ENCODE data around the gene RNF32. TPM values are rescaled to one million over a fixed set of nuclear protein-coding genes. Genes with fewer than 3 reads are reported as not detected.

The RNF32 gene
- total and polyA plus RNA-seq, 5 donors from 2014 or later = 0.81 to 5.4 (median 1.6) TPM

- DNase-seq = no peak
- H3K27me3 Mint-ChIP-seq = peaks cover 4% of the 10 kb centered on the region
- no peaks in the 10 kb centered on the region for H3K36me3 Mint-ChIP-seq
- H3K4me3 Mint-ChIP-seq = no peak overlapping the region
- Histone ChIP-seq H3K36me3 (ENCODE audit: control insufficient read depth, insufficient read depth, low read length) (no peaks in the 10 kb centered on the region), H3K27ac (ENCODE audit: insufficient read depth, low read length, poor library complexity, severe bottlenecking) (no peak overlapping the region), H3K27me3 (ENCODE audit: control insufficient read depth, insufficient read depth, low read length) (no peaks in the 10 kb centered on the region), H3K9me3 (ENCODE audit: control insufficient read depth in 2 of 2, low read length in 2 of 2) (no peaks in the 10 kb centered on the region), H3K4me3 (ENCODE audit: low read depth, low read length) (no peak overlapping the region), H3K4me1 (ENCODE audit: control insufficient read depth, insufficient read depth, low read length, poor library complexity, severe bottlenecking) (no peaks in the 10 kb centered on the region)
- no peaks in the 10 kb centered on the region for H3K4me1 Mint-ChIP-seq
- peaks cover 0 to 9% (median 0%) of the 10 kb centered on the region in 7 donors for H3K9me3 Mint-ChIP-seq
- H3K27ac Mint-ChIP-seq = no peak overlapping the region
- no peak for ATAC-seq (ENCODE audit: low read depth in 2 of 2)
Observed at GRCh38 chr7:156655251-156655650, 14.7 kb downstream of the RNF32 start.

- Mint-ChIP-seq H3K36me3 (no peaks in the 10 kb centered on the region), H3K27ac (no peak overlapping the region), H3K9me3 (peaks cover 0 to 9% (median 0%) of the 10 kb centered on the region in 7 donors), H3K4me1 (no peaks in the 10 kb centered on the region), H3K4me3 (no peak overlapping the region), H3K27me3 (peaks cover 4% of the 10 kb centered on the region)
- H3K4me1 ChIP-seq (ENCODE audit: control insufficient read depth, insufficient read depth, low read length, poor library complexity, severe bottlenecking) = no peaks in the 10 kb centered on the region
- no peaks in the 10 kb centered on the region for H3K36me3 ChIP-seq (ENCODE audit: control insufficient read depth, insufficient read depth, low read length)
- no peak overlapping the region for H3K4me3 ChIP-seq (ENCODE audit: low read depth, low read length)
- H3K27me3 ChIP-seq (ENCODE audit: control insufficient read depth, insufficient read depth, low read length) = no peaks in the 10 kb centered on the region
- DNase-seq (no peak), ATAC-seq (ENCODE audit: low read depth in 2 of 2) (no peak)
- H3K27ac ChIP-seq (ENCODE audit: insufficient read depth, low read length, poor library complexity, severe bottlenecking) = no peak overlapping the region
- no peaks in the 10 kb centered on the region for H3K9me3 ChIP-seq (ENCODE audit: control insufficient read depth in 2 of 2, low read length in 2 of 2)
Observed at GRCh38 chr7:156655983-156656382, 15.4 kb downstream of the RNF32 start.

DNA sequence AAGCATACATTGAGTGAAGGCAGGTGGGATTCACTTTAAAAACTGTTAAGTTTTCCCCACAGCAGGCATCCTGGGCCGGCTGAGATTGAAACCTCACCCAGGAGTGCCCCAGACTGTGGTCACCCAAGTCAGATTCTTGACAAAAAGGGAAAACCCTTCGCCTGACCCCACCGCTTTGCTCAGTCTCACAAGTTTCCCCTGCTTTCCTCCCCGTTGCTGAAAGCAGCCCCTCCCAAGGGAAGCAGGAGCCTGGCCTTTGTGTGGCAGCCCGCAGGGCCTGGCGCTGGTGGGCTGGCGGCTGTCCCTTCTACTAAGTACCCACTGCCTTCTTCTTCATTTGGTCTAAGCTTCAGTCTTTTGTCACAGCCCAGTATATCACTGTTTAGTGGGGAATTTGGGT, 16.0 kb downstream of the RNF32 start:
- H3K27me3 ChIP-seq (ENCODE audit: control insufficient read depth, insufficient read depth, low read length) = no peaks in the 10 kb centered on the region
- no peaks in the 10 kb centered on the region for H3K4me1 Mint-ChIP-seq
- ATAC-seq (ENCODE audit: low read depth in 2 of 2) (no peak), DNase-seq (no peak)
- peaks cover 0 to 9% (median 0%) of the 10 kb centered on the region in 7 donors for H3K9me3 Mint-ChIP-seq
- H3K4me1 ChIP-seq (ENCODE audit: control insufficient read depth, insufficient read depth, low read length, poor library complexity, severe bottlenecking) = no peaks in the 10 kb centered on the region
- peaks cover 4% of the 10 kb centered on the region for H3K27me3 Mint-ChIP-seq
- no peaks in the 10 kb centered on the region for H3K36me3 ChIP-seq (ENCODE audit: control insufficient read depth, insufficient read depth, low read length)
- H3K27ac ChIP-seq (ENCODE audit: insufficient read depth, low read length, poor library complexity, severe bottlenecking) = no peak overlapping the region
- no peak overlapping the region for H3K27ac Mint-ChIP-seq
- no peaks in the 10 kb centered on the region for H3K9me3 ChIP-seq (ENCODE audit: control insufficient read depth in 2 of 2, low read length in 2 of 2)
- no peak overlapping the region for H3K4me3 ChIP-seq (ENCODE audit: low read depth, low read length)
- H3K4me3 Mint-ChIP-seq = no peak overlapping the region
- H3K36me3 Mint-ChIP-seq = no peaks in the 10 kb centered on the region

DNA sequence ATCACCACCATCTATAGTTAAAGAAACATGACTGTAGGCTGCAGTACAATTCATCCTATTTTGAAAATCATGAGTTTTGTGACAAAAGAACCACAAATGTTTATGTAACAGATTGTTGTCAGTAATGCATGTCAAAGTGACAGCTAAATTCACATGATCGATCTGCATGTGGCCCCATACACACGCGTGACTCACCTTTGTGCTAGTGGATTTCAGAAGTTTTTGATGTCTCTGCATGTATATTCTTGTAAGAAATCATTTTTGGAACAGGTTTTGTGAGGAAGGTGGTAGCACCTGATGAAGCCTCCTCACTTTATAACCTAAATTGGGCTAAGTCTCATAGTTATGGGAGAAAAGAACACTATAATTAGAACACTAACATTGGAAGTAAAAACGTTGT, 17.1 kb downstream of the RNF32 start:
- Histone ChIP-seq H3K4me1 (ENCODE audit: control insufficient read depth, insufficient read depth, low read length, poor library complexity, severe bottlenecking) (no peaks in the 10 kb centered on the region), H3K27me3 (ENCODE audit: control insufficient read depth, insufficient read depth, low read length) (no peaks in the 10 kb centered on the region), H3K9me3 (ENCODE audit: control insufficient read depth in 2 of 2, low read length in 2 of 2) (no peaks in the 10 kb centered on the region), H3K36me3 (ENCODE audit: control insufficient read depth, insufficient read depth, low read length) (no peaks in the 10 kb centered on the region), H3K27ac (ENCODE audit: insufficient read depth, low read length, poor library complexity, severe bottlenecking) (no peak overlapping the region), H3K4me3 (ENCODE audit: low read depth, low read length) (no peak overlapping the region)
- Mint-ChIP-seq H3K4me1 (no peaks in the 10 kb centered on the region), H3K27me3 (peaks cover 4% of the 10 kb centered on the region), H3K36me3 (no peaks in the 10 kb centered on the region), H3K4me3 (no peak overlapping the region), H3K9me3 (peaks cover 0 to 5% (median 0%) of the 10 kb centered on the region in 7 donors), H3K27ac (no peak overlapping the region)
- DNase-seq = no peak
- ATAC-seq (ENCODE audit: low read depth in 2 of 2) = no peak

DNA sequence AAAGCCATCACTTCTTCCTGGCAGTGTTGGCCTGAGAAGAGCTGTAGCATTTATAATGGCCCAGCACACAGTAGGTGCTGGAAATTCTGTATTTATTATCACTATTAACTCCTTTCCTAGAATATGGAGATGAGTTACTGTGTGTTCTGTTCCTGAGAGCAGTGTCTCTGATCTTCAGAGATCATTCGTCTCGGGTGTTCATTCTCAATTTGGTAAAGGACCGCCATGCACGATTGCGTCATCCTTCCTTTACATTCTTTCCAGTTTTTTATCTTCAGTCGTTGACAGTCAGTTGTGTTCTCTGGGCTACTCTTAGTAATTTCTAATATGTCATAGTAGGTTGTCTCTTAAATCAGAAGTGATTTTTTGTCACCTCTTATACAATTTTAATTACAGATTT, 18.6 kb downstream of the RNF32 start:
- DNase-seq (no peak), ATAC-seq (ENCODE audit: low read depth in 2 of 2) (no peak)
- Mint-ChIP-seq H3K36me3 (no peaks in the 10 kb centered on the region), H3K9me3 (peaks cover 0 to 1% (median 0%) of the 10 kb centered on the region in 7 donors), H3K4me3 (no peak overlapping the region), H3K4me1 (no peaks in the 10 kb centered on the region), H3K27me3 (peaks cover 4% of the 10 kb centered on the region), H3K27ac (no peak overlapping the region)
- H3K9me3 ChIP-seq (ENCODE audit: control insufficient read depth in 2 of 2, low read length in 2 of 2) = no peaks in the 10 kb centered on the region
- H3K27ac ChIP-seq (ENCODE audit: insufficient read depth, low read length, poor library complexity, severe bottlenecking) = no peak overlapping the region
- no peaks in the 10 kb centered on the region for H3K4me1 ChIP-seq (ENCODE audit: control insufficient read depth, insufficient read depth, low read length, poor library complexity, severe bottlenecking)
- no peaks in the 10 kb centered on the region for H3K27me3 ChIP-seq (ENCODE audit: control insufficient read depth, insufficient read depth, low read length)
- H3K36me3 ChIP-seq (ENCODE audit: control insufficient read depth, insufficient read depth, low read length) = no peaks in the 10 kb centered on the region
- no peak overlapping the region for H3K4me3 ChIP-seq (ENCODE audit: low read depth, low read length)

GRCh38 chr7:156659961-156660360, 19.4 kb downstream of the RNF32 start:
- Mint-ChIP-seq H3K4me1 (no peaks in the 10 kb centered on the region), H3K27me3 (peaks cover 4% of the 10 kb centered on the region), H3K27ac (no peak overlapping the region), H3K9me3 (peaks cover 0 to 1% (median 0%) of the 10 kb centered on the region in 7 donors), H3K36me3 (no peaks in the 10 kb centered on the region), H3K4me3 (no peak overlapping the region)
- no peaks in the 10 kb centered on the region for H3K27me3 ChIP-seq (ENCODE audit: control insufficient read depth, insufficient read depth, low read length)
- no peak overlapping the region for H3K4me3 ChIP-seq (ENCODE audit: low read depth, low read length)
- no peaks in the 10 kb centered on the region for H3K4me1 ChIP-seq (ENCODE audit: control insufficient read depth, insufficient read depth, low read length, poor library complexity, severe bottlenecking)
- no peaks in the 10 kb centered on the region for H3K36me3 ChIP-seq (ENCODE audit: control insufficient read depth, insufficient read depth, low read length)
- H3K9me3 ChIP-seq (ENCODE audit: control insufficient read depth in 2 of 2, low read length in 2 of 2) = no peaks in the 10 kb centered on the region
- ATAC-seq (ENCODE audit: low read depth in 2 of 2) = no peak
- DNase-seq = no peak
- no peak overlapping the region for H3K27ac ChIP-seq (ENCODE audit: insufficient read depth, low read length, poor library complexity, severe bottlenecking)

DNA sequence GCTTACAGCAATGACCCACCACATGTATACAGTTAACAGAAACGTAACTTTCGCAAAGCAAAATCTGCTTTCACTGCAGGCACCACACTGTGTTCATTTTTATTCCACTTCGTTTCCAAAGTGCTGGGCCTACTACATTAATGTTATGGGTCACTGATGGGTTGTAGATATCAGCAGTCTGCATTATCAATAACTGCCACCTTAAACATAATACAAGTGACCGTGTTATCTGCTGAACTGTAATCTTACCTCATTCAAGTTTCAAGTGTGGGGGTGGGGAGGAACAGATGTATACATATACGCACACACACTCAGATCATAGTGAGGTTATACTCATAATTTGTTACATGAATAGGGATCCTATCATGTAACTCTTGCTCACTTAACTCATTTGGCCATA, 21.1 kb downstream of the RNF32 start:
- DNase-seq (no peak), ATAC-seq (ENCODE audit: low read depth in 2 of 2) (no peak)
- Histone ChIP-seq H3K4me1 (ENCODE audit: control insufficient read depth, insufficient read depth, low read length, poor library complexity, severe bottlenecking) (no peaks in the 10 kb centered on the region), H3K4me3 (ENCODE audit: low read depth, low read length) (no peak overlapping the region), H3K27me3 (ENCODE audit: control insufficient read depth, insufficient read depth, low read length) (no peaks in the 10 kb centered on the region), H3K27ac (ENCODE audit: insufficient read depth, low read length, poor library complexity, severe bottlenecking) (no peak overlapping the region), H3K9me3 (ENCODE audit: control insufficient read depth in 2 of 2, low read length in 2 of 2) (no peaks in the 10 kb centered on the region), H3K36me3 (ENCODE audit: control insufficient read depth, insufficient read depth, low read length) (no peaks in the 10 kb centered on the region)
- Mint-ChIP-seq H3K27ac (no peak overlapping the region), H3K9me3 (peaks cover 0 to 1% (median 0%) of the 10 kb centered on the region in 7 donors), H3K36me3 (no peaks in the 10 kb centered on the region), H3K27me3 (peaks cover 4% of the 10 kb centered on the region), H3K4me3 (no peak overlapping the region), H3K4me1 (no peaks in the 10 kb centered on the region)

GRCh38 chr7:156662277-156662676, 21.7 kb downstream of the RNF32 start:
- Mint-ChIP-seq H3K27ac (no peak overlapping the region), H3K4me3 (no peak overlapping the region), H3K27me3 (peaks cover 4% of the 10 kb centered on the region), H3K36me3 (no peaks in the 10 kb centered on the region), H3K4me1 (no peaks in the 10 kb centered on the region), H3K9me3 (peaks cover 0 to 1% (median 0%) of the 10 kb centered on the region in 7 donors)
- Histone ChIP-seq H3K4me1 (ENCODE audit: control insufficient read depth, insufficient read depth, low read length, poor library complexity, severe bottlenecking) (no peaks in the 10 kb centered on the region), H3K36me3 (ENCODE audit: control insufficient read depth, insufficient read depth, low read length) (no peaks in the 10 kb centered on the region), H3K27ac (ENCODE audit: insufficient read depth, low read length, poor library complexity, severe bottlenecking) (no peak overlapping the region), H3K27me3 (ENCODE audit: control insufficient read depth, insufficient read depth, low read length) (no peaks in the 10 kb centered on the region), H3K9me3 (ENCODE audit: control insufficient read depth in 2 of 2, low read length in 2 of 2) (no peaks in the 10 kb centered on the region), H3K4me3 (ENCODE audit: low read depth, low read length) (no peak overlapping the region)
- DNase-seq (no peak), ATAC-seq (ENCODE audit: low read depth in 2 of 2) (no peak)
